Posterior vena cava (tissue), 2 donors: ENCODE measurements around the gene TMEM255B. TPM values are rescaled to one million over a fixed set of nuclear protein-coding genes. Genes with fewer than 3 reads are reported as not detected.
"Not testable (repeated sequence)": the region's sequence is repeated elsewhere in the genome, so short reads cannot be mapped to it uniquely, and the experiment has no call there.

Source experiments
- DNase-seq: peaks from one replicate; pipeline ENCODE4 v3.0.0-alpha.2; 2020; ENCODE audit warnings: low spot score
- intact Hi-C, 2 donors: fragments of 100-400 bp; cut with DNase I; formaldehyde crosslinking; loops; one replicate each; pipeline versions ENCODE4 v1.14.1 to v1.14.2; 2022 to 2023
- total RNA-seq, 2 donors: library from RNA; stranded (reverse); fragmentation: NEBNext Ultra II Directional; extraction: Animal tissue kit (Norgen Biotek cat#: 25700); gene quantifications; one replicate each; pipeline ENCODE4 v1.2.1, GENCODE V29; 2021
- donor health status: DM: yes; HTN: yes; CAD: no.
- donor health status: DM: yes; HTN: yes; CAD: no.

The TMEM255B gene
- total RNA-seq, 2 donors from 2014 or later = 20.2 to 22.9 TPM

DNA sequence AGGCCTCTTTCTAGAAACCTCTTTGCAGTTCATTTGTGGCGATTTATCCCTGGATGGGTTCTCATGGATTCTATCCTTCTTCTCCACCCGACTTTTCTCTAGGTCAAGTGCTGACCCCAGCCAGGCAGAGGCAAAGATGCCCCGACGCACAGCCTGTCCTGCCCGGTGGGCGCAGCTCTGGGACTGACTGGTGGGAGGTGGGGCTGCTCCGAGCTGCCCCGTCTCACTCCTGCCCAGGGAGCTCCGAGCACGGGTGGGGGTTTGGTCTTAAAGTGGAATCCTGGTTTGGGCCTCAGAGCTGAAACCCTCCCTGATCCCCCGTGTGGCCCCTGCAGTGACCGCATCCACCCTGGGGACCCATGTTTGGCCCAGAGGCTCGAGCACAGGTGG is 60.3 kb downstream of the TMEM255B start:
- DNase-seq = no peak
- intact Hi-C loops = loop anchor here in 1 of 2 donors (5.0 kb wide), 3 partner anchors 43 to 118 kb away; partner anchors contain the start of gene GAS6

DNA sequence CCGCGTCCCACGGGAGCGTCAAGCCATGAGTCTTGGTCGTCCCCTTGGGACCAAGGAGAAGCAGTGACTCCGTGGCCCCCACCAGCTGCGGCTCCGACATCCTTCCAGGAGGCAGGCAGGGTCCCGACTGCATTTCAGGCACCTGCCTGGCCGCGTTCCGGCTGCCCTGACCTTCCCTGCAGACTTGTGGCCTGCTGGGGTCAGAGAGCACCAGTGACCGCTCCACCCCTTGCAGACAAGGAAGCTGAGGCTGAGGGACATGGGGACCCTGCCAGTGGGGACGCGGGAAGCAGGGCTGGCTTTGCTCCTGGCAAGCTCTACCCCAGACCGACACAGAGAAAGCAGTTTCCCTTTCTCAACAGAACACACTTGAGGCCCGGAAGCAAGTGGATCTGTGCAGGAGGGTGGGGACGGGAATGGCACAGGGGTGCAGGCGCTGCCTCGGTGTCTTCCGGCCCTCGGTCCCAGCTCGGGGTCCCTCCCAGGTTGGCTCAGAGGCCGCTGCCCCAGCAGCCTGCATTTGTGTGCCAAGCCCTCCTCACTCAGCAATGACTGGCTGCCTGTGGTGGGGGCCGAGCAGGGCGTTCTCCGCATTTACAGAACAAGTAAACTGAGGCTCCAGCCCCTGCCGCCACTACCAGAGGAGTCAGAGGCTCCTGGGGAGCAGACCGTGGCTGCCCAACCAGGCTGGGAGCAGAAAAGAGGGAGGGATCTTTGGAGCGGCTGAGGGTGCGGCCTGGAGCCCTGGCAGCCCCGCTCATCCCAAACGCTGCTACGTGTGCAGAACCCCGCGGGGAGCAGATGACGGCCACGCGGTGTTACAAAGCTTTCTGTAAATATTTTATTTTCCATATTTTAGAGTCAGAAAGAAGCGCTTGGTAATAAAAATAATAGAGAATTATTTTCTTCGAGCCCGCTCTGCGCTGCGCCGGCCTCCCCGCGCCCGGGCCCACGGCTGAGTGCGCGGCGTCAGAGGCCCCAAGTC is 61.0 kb downstream of the TMEM255B start:
- no peak for DNase-seq
- intact Hi-C loops = loop anchor here (2.0 to 5.0 kb wide), 4 partner anchors 21 to 117 kb away; partner anchors contain the start of gene GAS6 (in 1 of the 2)

DNA sequence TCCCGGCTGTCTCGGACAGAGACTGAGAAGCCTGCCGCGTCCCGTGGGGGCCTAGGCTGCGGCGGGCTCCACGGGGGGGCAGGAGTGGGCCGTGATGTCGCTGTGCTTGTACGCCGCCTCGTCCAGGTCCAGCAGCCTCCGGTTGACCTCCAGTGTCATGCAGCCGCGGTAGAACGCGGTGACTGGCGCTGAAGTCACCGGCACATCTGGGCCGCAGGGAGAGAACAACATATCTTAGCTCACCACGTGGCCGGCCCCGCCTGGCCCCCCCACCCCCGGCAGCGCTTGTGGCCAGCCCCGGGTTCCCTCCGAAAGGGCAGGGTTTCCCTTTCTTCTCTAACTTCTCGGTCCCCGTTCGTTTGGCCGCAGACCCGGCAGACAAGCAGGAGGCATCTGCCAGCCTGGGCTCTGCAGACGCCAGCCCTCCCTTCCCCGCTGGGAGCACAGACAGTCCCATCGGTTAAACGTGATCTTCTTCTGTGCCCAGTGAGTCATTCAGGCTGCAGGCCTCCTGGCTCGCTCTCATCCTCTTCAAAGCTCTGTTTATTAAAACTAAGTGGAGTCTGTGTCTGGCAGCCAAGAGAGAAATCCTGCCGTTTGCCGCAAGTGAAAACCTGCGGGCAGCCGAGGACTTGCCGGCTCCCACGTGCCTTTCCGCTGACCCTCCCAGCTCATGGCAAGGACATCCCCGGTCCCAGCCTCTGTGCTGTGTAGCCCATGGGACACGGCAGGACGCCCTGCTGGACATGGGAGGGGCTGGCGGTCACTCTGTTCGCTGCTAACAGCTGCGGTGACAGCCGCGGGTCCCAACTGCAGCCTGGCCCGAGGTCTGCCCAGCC is 62.0 kb downstream of the TMEM255B start:
- intact Hi-C loops = loop anchor here in 1 of 2 donors (2.0 kb wide), 1 partner anchor 22 kb away; no protein-coding TSS in a partner anchor
- peak; percentile 93 for DNase-seq

DNA sequence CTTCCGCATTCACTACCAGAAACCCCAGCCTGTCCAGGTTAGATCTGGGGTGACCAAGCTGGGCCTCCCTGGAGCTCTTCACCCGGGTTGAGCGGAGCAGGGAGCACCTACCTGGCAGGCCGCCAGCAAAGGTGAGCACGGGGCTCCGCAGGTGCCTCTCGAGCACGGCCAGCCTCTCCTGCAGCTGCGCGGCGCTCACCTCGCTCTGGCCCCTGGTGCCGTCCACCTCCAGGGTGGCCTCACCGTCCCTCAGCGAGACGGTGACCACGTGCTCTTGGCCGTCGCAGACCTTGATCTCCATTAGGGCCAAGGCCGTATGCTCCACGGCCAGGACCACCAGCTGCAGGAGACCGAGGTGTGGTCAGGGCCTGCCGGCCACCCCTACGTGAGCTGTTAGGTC is 62.8 kb downstream of the TMEM255B start:
- intact Hi-C loops = loop anchor here in 1 of 2 donors (2.0 kb wide), 1 partner anchor 23 kb away; no protein-coding TSS in a partner anchor
- DNase-seq = no peak

- intact Hi-C loops = no loop called here
- DNase-seq = no peak
Observed at GRCh38 chr13:113822266-113822665, 63.2 kb downstream of the TMEM255B start.

DNA sequence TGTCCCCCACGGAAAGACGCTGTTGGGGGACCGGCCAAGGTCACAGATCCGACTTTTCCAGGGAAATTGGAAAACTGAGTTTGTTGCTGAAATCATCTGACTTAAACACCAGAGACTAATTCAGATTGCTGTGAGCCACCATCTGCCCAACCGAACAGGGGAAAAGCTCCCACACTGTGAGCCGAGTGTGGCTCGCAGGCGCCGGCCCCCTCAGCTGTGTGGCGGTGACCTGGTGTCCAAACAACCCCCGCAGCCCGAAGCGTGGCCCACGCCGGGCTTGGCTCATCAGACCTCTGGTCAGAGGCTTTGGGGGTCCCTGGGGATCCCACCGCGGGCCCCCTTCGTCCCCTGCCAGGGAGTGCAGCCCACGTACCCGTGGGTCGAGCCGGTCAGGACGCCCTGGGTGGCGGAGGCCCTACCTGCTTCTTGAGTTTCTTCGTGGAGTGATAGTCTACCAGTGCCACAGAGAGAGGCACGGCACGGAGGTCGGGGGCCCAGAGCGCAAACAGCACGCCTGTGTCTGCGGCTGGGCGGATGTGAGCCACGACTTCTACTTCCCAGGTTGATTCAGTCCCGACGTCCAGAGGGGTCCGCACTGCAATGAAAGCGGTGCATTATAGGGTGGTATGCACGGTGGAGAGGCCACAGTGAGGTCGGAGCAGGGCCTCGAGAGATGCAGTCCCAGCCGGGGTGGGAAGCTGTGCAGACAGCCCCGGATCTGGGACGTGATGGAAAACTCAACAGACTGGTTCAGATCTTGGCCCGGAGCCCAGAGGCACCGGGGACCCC is 64.1 kb downstream of the TMEM255B start:
- intact Hi-C loops = no loop called here
- no peak for DNase-seq

- no peak for DNase-seq
- intact Hi-C loops = no loop called here
Observed at GRCh38 chr13:113823771-113824170, 64.7 kb downstream of the TMEM255B start.

DNA sequence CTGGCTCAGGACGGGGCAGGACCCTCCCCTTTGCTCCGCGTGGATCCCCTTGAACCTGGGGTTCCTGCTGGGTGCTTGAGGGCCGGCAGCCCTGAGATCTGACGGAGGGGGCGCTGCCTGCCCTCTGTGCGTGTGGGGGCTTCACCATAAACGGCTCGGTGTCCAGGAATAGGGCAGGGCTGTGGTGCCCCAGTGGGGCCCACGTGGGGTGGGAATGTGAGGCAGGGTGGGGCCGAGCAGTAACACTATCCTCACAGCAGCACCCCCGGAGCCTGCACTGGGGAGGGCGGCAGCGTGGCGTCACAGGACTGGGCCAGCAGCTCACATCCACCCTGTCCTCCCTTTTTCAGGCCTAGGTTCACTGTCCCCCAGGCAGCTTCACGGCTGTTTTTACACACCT is 66.8 kb downstream of the TMEM255B start:
- no peak for DNase-seq

DNA sequence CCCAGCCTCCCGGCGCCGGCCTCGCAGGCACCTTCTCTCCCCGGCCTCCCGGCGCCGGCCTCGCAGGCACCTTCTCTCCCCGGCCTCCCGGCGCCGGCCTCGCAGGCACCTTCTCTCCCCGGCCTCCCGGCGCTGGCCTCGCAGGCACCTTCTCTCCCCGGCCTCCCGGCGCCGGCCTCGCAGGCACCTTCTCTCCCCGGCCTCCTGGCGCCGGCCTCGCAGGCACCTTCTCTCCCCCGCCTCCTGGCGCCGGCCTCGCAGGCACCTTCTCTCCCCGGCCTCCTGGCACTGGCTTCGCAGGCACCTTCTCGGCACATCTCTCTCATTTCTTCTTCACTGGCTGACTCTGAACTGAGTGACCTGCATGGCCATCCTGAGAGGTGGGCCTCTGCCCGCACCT is 67.4 kb downstream of the TMEM255B start:
- intact Hi-C loops, DNase-seq: not testable (repeated sequence)

More for the DNA sequence above, 66.8 kb downstream of the TMEM255B start:
- intact Hi-C loops = no loop called here

- intact Hi-C loops = no loop called here
- no peak for DNase-seq
Observed at GRCh38 chr13:113827021-113827420, 68.0 kb downstream of the TMEM255B start.

DNA sequence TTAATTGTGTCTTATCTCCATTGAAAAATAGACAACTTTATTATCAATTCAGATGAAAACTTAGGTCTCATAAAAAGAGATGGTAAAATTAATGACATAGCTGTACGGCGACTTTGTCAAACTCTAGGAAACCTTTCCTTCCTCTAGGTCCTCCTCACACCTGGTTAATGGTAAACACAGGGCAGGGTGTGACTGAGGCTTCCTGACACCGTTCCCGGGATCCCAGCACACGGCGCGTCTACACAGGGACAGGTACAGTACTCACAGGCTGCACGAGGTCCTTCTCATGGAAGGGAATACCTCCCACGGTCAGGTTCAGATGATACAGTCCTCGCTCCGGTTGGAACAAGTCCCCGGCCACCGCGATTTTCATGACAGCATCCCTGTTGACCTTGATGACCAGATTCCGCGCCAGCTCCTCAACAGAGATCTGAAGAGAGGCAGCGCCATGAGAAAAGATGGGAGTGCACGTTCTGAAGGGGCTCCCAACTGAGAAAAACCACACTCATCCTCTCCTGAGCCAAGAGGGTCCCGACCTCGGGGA is 69.3 kb downstream of the TMEM255B start:
- intact Hi-C loops = no loop called here
- no peak for DNase-seq

- intact Hi-C loops, DNase-seq: not testable (repeated sequence)
Observed at GRCh38 chr13:113830426-113830950, 71.5 kb downstream of the TMEM255B start.

DNA sequence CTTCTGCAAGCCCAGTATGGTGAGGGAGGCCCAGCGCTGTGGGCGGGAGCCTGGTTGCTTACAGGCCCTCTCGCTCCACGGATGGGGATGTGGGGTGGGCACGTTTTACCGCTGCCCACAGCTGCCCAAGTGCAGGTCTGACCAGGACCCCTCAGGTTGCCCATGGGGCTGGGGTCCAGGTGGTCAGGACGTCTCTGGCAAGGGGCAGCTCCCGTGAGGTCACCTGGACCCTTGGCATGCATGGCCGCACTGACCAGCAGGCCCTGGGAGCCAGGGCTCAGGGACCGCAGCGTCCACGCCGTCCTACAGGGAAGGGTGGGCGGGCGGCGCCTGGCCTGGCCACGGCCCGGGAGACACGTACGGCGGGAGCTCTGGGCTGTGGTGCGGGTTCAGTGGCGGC is 72.0 kb downstream of the TMEM255B start:
- DNase-seq = no peak
- intact Hi-C loops = no loop called here

GRCh38 chr13:113832205-113832604 is 73.2 kb downstream of the TMEM255B start:
- no peak for DNase-seq
- intact Hi-C loops = no loop called here

DNA sequence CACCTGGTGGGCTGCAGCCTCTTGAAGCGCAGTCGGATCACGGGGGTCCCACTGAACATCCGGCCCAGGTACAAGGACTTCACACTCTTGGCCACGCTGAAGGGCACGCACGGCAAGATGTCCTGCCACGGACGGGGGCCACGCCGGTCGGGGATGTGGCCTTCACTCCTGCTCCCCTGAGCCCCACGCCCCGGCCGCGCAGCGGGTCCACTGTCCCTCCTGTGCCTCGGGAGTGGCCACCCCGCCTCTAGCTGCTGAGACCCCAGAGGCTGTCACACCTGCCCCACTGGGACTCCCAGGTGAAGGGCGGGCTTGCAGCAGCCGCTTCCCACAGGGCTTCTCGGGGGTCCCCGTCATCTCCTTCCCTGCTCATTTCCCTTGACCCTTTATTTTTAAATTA is 73.6 kb downstream of the TMEM255B start:
- DNase-seq = no peak

DNA sequence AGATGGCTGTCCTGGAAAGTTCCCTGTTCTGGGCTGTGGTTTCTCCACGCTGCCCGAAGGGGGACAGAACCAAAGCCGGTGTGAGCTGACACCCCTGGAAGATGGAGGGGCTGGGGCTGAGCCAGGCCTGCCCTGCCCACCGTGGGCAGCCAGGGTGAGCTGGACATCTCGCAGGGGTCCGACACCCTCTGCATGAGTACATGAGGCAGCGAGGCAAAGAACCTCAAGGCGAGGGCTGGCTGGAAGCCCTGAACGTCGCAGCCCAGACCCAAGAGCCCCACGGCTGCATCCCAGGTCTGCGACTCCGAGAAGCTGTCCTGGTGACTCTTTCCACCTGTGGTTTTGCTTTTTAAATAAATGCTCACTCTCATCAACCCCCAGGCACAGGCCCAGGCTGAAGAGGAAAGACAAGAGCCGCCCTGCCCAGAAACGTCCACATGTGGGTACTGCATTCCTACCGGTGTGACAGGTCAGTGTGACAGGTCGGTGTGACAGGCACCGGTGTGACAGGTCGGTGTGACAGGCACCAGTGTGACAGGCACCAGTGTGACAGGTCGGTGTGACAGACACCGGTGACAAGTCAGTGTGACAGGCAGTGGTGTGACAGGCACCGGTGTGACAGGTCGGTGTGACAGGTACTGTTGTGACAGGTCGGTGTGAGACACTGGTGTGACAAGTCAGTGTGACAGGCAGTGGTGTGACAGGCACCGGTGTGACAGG is 74.2 kb downstream of the TMEM255B start:
- intact Hi-C loops = no loop called here
- DNase-seq = no peak

More for the DNA sequence above, 73.6 kb downstream of the TMEM255B start:
- intact Hi-C loops = no loop called here

DNA sequence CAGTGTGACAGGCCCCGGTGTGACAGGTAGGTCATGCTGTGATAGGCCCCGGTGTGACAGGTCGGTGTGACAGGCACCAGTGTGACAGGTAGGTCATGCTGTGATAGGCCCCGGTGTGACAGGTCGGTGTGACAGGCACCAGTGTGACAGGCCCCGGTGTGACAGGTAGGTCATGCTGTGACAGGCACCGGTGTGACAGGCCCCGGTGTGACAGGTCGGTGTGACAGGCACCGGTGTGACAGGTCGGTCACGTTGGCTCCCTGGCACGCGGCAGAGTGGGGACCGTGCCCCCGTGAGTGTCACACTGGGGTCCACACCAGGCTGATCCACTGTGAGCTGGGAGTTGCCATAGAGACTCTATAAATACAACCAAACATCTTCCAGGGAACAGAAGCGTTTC is 75.0 kb downstream of the TMEM255B start:
- intact Hi-C loops, DNase-seq: not testable (repeated sequence)
